Fibroblast of pulmonary artery (primary cell): ENCODE results near the gene MACROH2A1.

Experiments
- DNase-seq: peaks from one replicate; pipeline ENCODE4 v3.0.0-alpha.2; 2010; ENCODE audit warnings: low read depth
- H3K4me3 ChIP-seq: replicated peaks from 2 replicates; pipeline ENCODE4 v1.5.1; 2011; ENCODE audit warnings: low read depth, mild to moderate bottlenecking, control low read depth, low read length, moderate library complexity
- TF ChIP-seq, protein P1 (sequence below): IDR thresholded peaks from 2 replicates; pipeline ENCODE4 v1.5.1; 2011; ENCODE audit warnings: mild to moderate bottlenecking, control low read depth, low read length, inconsistent platforms; ENCODE audit errors: missing control alignments

MACROH2A1 gene

DNA sequence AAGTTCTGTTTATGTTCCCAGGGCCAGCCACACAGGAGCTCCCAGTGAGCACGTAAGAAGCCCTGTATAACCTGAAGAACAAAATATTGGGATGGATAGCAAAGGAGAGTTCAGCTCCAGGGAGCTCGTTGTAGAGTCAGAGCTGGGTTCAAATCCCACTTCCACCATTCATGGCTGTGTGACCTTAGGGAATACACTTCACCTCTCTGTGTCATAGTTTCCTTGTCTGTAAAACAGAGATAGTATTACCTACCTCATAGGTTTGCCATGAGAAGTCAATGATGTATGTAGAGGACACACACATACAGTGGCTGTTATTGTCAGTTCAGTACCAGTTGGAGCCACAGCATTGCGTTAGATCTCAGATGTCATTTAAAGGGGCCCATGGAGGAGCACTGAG, 67.4 kb downstream of the MACROH2A1 start:
- no peak for DNase-seq
- no peak overlapping the region for H3K4me3 ChIP-seq
- TF ChIP-seq, protein P1, sequence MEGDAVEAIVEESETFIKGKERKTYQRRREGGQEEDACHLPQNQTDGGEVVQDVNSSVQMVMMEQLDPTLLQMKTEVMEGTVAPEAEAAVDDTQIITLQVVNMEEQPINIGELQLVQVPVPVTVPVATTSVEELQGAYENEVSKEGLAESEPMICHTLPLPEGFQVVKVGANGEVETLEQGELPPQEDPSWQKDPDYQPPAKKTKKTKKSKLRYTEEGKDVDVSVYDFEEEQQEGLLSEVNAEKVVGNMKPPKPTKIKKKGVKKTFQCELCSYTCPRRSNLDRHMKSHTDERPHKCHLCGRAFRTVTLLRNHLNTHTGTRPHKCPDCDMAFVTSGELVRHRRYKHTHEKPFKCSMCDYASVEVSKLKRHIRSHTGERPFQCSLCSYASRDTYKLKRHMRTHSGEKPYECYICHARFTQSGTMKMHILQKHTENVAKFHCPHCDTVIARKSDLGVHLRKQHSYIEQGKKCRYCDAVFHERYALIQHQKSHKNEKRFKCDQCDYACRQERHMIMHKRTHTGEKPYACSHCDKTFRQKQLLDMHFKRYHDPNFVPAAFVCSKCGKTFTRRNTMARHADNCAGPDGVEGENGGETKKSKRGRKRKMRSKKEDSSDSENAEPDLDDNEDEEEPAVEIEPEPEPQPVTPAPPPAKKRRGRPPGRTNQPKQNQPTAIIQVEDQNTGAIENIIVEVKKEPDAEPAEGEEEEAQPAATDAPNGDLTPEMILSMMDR = no peak

DNA sequence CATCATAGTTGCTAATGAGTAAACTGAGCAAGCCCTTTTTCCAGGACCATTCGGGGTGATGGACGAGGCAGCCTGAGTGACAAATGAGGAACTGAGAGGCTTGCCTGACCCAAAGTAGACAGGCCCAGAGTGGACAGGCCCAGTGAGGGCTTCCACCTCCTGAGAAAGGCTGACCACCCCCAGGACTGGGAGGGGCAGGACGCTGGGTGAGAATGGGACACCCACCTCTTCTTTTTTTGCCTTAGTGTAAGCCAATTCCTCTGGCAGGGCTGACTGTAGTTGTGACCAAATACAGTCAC, 68.3 kb downstream of the MACROH2A1 start:
- DNase-seq = no peak
- no peak overlapping the region for H3K4me3 ChIP-seq
- TF ChIP-seq, protein P1 = no peak

DNA sequence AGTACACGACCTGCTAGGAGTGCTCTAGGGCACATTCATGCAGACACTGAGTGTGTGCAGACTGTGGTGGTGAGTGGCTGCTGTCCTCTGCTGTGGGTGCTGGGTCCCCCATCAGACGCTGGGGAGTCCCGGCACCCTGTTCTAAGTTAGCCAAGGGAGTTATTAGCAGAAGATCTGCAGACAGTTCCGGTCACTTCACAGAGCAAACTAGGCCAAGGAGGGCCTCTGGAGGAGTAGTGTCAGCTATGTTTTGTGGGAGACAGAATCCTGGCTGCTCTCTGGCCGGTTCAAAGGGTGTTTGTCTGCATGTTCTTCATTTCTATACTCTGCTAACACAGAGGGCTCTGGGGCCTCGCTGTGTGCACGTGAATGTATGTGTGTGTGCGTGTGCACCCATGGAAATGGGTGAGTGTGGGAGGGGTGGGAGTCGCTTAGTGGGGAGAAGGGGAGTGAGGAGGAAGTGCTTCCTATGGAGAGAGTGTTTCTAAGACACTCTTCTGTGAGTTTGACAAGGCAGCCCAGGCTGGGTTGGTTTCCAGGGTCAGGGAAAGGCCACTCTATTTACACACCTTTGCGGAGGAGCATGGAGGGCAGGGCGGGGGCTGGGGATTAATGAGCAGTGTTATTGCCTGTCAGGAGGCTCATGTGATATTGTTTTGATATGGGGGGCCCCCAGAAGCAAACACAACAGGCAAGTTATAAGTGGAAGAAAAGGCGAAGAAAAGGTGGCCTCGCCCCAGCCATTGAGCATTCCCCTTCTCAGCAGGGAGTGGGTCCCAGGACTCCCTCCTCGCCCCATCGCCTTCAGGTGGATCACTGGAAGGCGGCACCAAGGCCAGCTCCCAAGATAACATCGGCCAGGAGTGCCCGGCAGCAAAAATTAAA, 68.9 kb downstream of the MACROH2A1 start:
- TF ChIP-seq, protein P1 = no peak
- no peak overlapping the region for H3K4me3 ChIP-seq
- DNase-seq = no peak

DNA sequence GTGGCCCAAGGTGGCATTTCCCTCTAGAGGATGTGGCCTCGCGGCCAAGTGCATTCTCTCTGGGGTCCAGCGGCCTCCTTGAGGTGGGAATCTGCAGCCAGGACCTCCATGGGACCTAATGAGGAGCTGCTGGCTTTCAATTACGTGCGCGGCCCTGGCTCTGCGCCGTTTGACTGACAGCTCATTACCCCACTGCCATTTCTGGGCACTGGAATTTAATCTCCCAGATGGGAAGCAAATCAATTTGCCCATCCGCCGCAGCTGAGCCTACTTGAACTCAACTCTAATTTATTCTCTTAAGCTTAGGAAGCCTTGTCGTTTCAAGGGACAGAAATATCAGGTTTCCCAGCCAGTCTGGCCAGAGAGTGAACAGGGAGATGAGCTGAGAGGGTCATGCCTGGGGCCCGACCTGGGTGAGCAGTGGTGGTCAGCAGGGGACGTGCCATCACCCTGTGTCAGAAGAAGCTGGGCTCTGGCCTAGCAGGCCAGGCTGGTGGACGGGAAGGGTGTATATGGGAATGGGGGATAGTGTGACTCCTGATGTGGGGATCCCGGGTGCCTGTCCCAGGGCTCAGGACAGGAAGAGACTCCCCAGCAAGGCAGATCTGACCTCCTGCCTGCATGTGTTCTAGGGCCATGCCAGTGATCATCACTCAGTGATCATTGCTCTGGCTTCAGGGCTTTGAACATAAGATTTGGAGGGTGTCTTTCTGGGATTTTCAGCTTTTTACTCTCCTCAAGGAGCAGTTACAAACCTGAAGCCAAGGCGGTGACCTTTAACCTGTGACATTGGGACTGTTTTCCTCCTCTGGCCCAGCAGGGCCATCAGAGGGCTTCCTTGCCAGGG, 69.7 kb downstream of the MACROH2A1 start:
- TF ChIP-seq, protein P1 = no peak
- no peak for DNase-seq

DNA sequence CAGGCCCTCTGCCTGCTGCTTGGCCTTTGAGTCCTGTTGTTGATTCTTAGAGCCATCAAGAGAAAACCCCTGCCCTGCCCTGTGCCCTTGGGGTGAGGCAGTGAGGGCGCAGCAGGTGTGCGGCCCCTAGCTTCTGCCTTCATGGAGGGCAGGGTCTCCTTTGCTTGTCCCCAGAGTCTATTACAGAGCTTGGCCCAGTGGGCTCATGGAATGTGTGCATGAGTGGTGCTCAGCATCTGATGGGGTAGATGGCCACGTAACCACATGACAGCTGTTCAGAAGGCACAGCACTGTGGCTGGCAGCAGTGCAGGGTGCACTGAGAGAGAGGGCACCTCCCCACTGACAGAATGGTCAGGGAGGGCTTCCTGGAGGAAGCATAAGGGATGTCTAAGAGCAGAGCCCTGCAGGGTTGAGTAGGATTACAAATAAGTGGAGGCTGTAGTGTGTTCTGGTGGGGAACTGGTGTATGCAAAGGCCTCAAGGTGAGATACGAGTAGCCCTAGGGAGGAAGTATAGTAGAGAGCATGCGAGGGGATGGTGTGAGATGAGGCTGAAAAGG, 70.8 kb downstream of the MACROH2A1 start:
- DNase-seq = no peak
- TF ChIP-seq, protein P1 = no peak

More for the DNA sequence above, 69.7 kb downstream of the MACROH2A1 start:
- H3K4me3 ChIP-seq = no peak overlapping the region

DNA sequence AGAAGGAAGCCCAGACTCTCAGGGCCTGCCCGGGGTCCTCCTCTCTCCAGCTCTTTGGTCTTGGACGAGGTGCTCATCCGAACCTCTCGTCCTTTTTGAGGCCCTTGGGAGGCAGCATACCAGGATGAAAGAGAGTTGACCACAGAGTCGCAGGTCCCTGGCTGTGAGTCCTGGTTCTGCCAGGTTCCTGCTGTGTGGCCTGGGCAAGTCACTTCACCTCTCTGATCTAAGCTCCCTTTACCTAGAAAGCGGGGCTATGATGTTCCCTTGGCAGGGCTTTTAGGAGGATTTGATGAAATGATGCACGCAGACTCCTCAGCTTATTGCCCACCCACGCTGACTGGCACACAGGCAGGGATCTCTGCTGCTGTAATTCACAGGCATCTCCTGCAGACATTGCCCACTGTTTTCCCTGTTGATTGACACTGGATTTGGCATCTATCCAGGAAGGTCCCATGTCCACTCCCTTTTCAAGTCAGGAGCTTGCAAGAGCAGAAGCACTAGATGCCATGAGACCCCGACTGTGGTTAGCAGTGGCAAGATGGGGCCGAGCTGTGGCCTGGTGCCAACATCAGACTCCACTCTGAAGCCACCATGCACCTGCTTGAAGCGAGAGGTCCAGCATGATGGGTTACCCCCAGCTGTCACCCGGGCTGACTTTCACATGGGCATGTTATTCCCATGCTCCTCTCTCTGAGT, 71.5 kb downstream of the MACROH2A1 start:
- TF ChIP-seq, protein P1 = no peak
- DNase-seq = no peak
- no peak overlapping the region for H3K4me3 ChIP-seq

More for the DNA sequence above, 70.8 kb downstream of the MACROH2A1 start:
- no peak overlapping the region for H3K4me3 ChIP-seq
